Chondrocyte (in vitro differentiated cells): ENCODE data around the gene AGBL1. TPM values are rescaled to one million over a fixed set of nuclear protein-coding genes. Genes with fewer than 3 reads are reported as not detected.

Experiments
- DNase-seq: peaks from one replicate; pipeline ENCODE4 v3.0.0; 2021; ENCODE audit warnings: mixed read lengths, low spot score
- H3K27ac Mint-ChIP-seq: one replicate; pipeline ENCODE4 v1.8.0; 2021; ENCODE audit warnings: mild to moderate bottlenecking, moderate library complexity, mixed read lengths; ENCODE audit not compliant: unreplicated experiment
- H3K27me3 Mint-ChIP-seq: 2 replicates; pipeline ENCODE4 v1.8.0; 2021; ENCODE audit warnings: low read depth, mixed read lengths
- H3K36me3 Mint-ChIP-seq: 2 replicates; pipeline ENCODE4 v1.8.0; 2021; ENCODE audit warnings: low read depth, mixed read lengths
- H3K4me1 Mint-ChIP-seq: 2 replicates; pipeline ENCODE4 v1.8.0; 2021; ENCODE audit warnings: low read depth, mild to moderate bottlenecking, mixed read lengths
- H3K4me3 Mint-ChIP-seq: one replicate; pipeline ENCODE4 v1.8.0; 2021; ENCODE audit warnings: mild to moderate bottlenecking, moderate library complexity, mixed read lengths; ENCODE audit not compliant: unreplicated experiment
- H3K9me3 Mint-ChIP-seq: 2 replicates; pipeline ENCODE4 v1.8.0; 2021; ENCODE audit warnings: low read depth, mixed read lengths
- total RNA-seq: library from RNA; stranded (reverse); gene quantifications from 3 replicates; pipeline ENCODE4 v1.2.1, GENCODE V29; 2021
- TF ChIP-seq, protein P1 (sequence below): fragments of 200-600 bp; sonication (generic); IDR thresholded peaks from 2 replicates; pipeline ENCODE4 v1.5.0; 2021; ENCODE audit warnings: antibody characterized with exemption, mild to moderate bottlenecking, moderate library complexity

Gene AGBL1
- total RNA-seq, 1 donor from 2014 or later, result not detected

DNA sequence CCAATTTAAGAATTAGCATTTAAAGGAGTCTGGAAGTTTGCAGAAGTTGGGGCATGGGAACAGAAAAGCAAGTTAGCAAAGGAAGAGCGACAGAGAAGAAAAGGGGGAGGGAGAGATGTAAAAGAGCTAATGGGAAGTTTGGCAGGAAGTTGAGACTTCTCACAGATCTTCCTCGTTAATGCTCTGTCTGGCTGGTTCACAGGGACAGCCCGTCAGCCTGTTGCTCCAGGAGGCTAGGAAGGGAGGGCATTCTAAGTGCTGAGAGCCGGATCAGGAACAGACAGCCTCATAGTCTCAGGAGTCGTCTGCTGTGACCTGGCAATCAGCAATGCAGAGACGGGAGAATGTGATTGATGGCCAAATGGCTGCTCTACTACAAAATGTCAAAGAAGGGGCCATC, 150.3 kb downstream of the AGBL1 start:
- peaks cover 24% of the 10 kb centered on the region for H3K27me3 Mint-ChIP-seq
- H3K36me3 Mint-ChIP-seq, result no peaks in the 10 kb centered on the region
- no peaks in the 10 kb centered on the region for H3K9me3 Mint-ChIP-seq
- H3K4me3 Mint-ChIP-seq, result no peak overlapping the region
- no peak for DNase-seq
- H3K4me1 Mint-ChIP-seq, result peaks cover 2% of the 10 kb centered on the region
- TF ChIP-seq, protein P1, sequence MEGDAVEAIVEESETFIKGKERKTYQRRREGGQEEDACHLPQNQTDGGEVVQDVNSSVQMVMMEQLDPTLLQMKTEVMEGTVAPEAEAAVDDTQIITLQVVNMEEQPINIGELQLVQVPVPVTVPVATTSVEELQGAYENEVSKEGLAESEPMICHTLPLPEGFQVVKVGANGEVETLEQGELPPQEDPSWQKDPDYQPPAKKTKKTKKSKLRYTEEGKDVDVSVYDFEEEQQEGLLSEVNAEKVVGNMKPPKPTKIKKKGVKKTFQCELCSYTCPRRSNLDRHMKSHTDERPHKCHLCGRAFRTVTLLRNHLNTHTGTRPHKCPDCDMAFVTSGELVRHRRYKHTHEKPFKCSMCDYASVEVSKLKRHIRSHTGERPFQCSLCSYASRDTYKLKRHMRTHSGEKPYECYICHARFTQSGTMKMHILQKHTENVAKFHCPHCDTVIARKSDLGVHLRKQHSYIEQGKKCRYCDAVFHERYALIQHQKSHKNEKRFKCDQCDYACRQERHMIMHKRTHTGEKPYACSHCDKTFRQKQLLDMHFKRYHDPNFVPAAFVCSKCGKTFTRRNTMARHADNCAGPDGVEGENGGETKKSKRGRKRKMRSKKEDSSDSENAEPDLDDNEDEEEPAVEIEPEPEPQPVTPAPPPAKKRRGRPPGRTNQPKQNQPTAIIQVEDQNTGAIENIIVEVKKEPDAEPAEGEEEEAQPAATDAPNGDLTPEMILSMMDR, result no peak
- no peak overlapping the region for H3K27ac Mint-ChIP-seq

DNA sequence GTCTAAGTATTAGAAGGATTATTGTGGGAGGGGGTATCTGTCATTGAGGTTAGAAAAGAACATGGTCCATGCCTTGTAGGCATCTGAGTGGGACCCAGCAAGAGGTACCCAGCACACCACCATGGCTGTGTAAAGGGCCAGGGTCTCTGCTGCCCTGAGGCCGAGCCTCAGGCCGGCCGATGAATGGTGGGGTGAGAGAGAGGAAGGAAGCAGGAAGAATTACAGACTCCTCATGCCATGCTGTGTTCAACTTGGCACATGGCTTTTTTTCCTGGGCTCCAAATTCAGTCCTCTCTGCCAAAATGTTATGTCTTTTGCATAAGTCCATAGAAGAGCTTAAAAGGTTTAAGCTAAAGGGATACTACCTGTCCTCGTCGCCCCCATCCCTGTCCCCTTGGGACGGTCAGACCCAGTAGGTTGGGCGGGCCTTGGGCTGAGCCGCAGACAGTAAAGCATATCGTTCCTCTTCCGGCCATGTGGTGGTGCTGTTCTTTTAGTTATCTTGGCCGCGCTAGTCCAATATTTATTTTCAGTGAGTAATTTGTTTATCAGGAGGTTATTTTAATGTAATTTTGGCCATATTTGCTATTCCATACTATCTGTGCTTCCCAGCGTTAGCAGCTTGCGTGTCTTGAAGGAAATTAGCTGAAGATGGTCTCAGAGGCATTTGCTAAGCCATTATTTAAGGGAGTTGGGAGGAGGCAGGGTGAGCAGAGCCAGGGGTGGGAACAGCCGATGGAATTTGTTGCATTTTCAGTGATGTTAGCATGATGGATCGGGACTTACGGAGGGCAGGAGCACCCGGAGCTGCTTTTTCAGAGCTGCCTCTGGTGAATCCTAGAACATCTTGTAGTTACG, 152.4 kb downstream of the AGBL1 start:
- no peak for DNase-seq
- no peaks in the 10 kb centered on the region for H3K36me3 Mint-ChIP-seq
- H3K4me1 Mint-ChIP-seq, result peaks cover 2% of the 10 kb centered on the region
- H3K9me3 Mint-ChIP-seq, result no peaks in the 10 kb centered on the region
- peaks cover 27% of the 10 kb centered on the region for H3K27me3 Mint-ChIP-seq
- no peak overlapping the region for H3K4me3 Mint-ChIP-seq
- no peak overlapping the region for H3K27ac Mint-ChIP-seq
- TF ChIP-seq, protein P1, result peak; percentile 69

DNA sequence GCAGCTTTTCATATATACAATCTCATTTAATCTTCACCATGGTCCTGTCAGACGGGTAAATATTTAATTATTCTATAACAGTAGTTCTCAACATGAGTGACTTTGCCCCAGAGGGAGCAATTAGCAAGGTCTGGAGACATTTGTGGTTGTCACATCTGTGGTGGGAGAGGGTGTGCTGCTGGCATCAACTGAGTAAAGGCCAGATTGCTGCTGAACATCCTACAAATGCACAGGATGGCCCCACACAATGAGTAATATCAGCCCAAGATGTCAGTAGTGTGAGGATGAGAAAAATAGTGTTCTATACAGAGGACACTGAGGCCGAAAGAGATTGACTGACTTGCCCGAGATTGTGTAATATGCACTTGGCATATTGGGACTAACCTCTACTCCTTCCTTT, 156.0 kb downstream of the AGBL1 start:
- H3K27me3 Mint-ChIP-seq, result peaks cover 27% of the 10 kb centered on the region
- TF ChIP-seq, protein P1, result no peak
- H3K4me3 Mint-ChIP-seq, result no peak overlapping the region
- no peaks in the 10 kb centered on the region for H3K9me3 Mint-ChIP-seq
- H3K27ac Mint-ChIP-seq, result no peak overlapping the region
- H3K4me1 Mint-ChIP-seq, result peaks cover 2% of the 10 kb centered on the region
- H3K36me3 Mint-ChIP-seq, result no peaks in the 10 kb centered on the region
- no peak for DNase-seq

DNA sequence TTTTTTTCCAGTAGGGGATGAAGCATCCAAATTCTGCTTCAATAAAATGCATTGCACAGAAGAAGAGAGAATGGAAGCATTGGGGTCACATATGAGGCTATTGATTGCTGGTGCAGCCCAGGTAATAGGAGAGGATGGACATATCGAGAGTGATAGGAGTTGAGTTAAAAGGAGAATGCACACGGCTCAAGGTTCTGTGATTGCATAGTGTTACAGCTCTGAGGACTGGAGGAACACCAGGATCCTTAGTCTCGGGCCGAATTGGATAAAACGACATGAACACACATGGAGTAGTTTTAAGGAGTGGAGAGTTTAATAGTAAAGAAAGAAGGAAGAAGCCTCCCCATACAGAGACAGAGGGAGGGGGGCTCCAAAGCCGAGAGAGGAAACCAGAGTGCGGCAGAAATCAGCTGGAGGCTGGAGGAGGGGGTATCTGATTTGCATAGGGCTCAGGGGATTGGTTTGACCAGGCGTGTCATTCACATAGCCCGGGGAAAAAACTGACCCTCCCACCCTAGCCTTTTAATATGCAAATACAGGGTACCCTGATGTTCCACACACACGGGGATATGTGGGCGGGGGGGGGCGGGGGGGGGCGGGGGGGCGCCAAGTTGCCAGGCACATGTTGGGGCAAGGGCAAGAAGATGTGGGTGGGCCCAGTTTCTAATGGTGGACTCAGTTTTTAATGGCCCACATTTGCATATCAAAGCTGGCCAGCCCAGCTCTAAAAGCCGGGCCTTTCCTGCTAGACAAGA, 156.9 kb downstream of the AGBL1 start:
- no peak for DNase-seq
- Mint-ChIP-seq H3K36me3 (no peaks in the 10 kb centered on the region), H3K27ac (no peak overlapping the region), H3K4me3 (no peak overlapping the region), H3K9me3 (no peaks in the 10 kb centered on the region), H3K4me1 (peaks cover 2% of the 10 kb centered on the region), H3K27me3 (peaks cover 27% of the 10 kb centered on the region)
- TF ChIP-seq, protein P1, result no peak

DNA sequence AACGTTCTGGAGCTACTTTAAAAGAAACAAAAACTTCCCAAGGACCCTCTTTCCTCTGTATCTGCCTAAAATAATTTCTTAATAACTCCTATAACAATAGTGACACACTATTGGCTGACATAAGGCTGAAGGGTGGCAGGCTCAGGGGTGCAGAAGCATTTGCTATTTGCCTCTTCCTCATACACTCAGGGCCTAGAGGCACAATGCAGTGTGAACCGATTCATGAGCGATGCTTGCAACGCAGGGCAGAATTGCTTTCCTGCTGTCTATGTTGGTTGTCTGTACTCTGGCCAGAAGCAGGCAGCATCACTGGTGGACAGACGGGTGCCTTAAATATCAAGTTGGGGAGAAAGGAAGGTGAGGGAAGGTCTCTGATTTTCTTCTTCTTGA, 157.4 kb downstream of the AGBL1 start:
- DNase-seq, result no peak
- Mint-ChIP-seq H3K4me3 (no peak overlapping the region), H3K4me1 (peaks cover 2% of the 10 kb centered on the region), H3K27ac (no peak overlapping the region), H3K27me3 (peaks cover 22% of the 10 kb centered on the region), H3K36me3 (no peaks in the 10 kb centered on the region), H3K9me3 (no peaks in the 10 kb centered on the region)
- TF ChIP-seq, protein P1, result no peak
